Mammary epithelial cell (primary cell): ENCODE data around the gene MED22.

Experiments
- EZH2 ChIP-seq: IDR thresholded peaks from 2 replicates; pipeline ENCODE4 v1.6.1; 2012; ENCODE audit warnings: low read length, inconsistent platforms, borderline replicate concordance
- TF ChIP-seq, protein P1 (sequence below), 2 donors: IDR thresholded peaks in 1 of 2; conservative IDR thresholded peaks in 1 of 2; 2 replicates each; pipeline ENCODE4 v1.5.1; 2011 to 2012; ENCODE audit warnings: inconsistent platforms in 2 of 2, low read length in 2 of 2, mild to moderate bottlenecking in 2 of 2, control low read depth in 1 of 2, low read depth in 1 of 2; ENCODE audit not compliant: insufficient read depth in 1 of 2; ENCODE audit errors: extremely low read depth in 1 of 2

DNA sequence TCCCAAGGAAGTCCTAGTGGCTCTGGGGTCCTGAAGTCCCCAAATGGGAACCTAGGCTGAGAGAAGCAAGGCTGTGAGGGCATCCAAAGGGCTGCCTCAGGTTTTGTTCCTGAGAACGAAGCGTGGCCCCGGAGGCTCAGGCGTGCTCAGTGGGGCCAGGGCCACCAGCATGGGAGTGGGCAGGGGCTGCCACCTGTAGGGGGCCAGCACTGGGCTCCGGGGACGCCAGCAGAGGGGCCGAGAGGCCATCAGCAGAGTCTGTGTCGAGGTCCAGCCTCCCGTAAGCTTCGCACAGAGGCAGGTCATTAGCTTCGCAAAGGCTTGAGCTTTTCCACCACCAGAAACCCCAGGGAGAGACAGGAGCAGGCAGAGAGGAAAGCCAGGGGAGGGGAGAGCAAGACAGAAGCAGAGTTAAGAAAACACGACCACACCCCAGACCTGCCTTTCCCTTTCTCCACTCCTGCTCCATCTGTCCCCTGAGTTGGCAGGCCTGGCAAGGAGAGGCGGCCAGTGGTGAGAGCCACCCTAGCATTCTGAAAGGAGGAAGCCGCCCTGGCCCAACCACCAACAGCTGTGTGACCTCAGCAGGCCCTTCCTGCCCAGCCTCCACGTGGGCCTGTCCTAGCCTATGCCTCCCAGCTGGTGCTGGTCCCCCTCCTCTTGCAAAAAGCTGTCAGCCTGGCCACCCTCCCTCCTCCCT, 6.4 kb downstream of the MED22 start:
- TF ChIP-seq, protein P1, sequence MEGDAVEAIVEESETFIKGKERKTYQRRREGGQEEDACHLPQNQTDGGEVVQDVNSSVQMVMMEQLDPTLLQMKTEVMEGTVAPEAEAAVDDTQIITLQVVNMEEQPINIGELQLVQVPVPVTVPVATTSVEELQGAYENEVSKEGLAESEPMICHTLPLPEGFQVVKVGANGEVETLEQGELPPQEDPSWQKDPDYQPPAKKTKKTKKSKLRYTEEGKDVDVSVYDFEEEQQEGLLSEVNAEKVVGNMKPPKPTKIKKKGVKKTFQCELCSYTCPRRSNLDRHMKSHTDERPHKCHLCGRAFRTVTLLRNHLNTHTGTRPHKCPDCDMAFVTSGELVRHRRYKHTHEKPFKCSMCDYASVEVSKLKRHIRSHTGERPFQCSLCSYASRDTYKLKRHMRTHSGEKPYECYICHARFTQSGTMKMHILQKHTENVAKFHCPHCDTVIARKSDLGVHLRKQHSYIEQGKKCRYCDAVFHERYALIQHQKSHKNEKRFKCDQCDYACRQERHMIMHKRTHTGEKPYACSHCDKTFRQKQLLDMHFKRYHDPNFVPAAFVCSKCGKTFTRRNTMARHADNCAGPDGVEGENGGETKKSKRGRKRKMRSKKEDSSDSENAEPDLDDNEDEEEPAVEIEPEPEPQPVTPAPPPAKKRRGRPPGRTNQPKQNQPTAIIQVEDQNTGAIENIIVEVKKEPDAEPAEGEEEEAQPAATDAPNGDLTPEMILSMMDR (conservative IDR thresholded peaks at IDR 0.05 in 1 of 2, IDR thresholded peaks at IDR 0.05 in 1 of 2; ENCODE audit: extremely low read depth in 1 of 2, insufficient read depth in 1 of 2, low read depth in 1 of 2, low read length in 2 of 2): no peak
- TF ChIP-seq EZH2: no peak
